Sigmoid colon (tissue), 7 donors: ENCODE measurements around the gene SAA2. TPM values are rescaled to one million over a fixed set of nuclear protein-coding genes. Genes with fewer than 3 reads are reported as not detected.

Experiments used
- DNase-seq: peaks from one replicate; pipeline ENCODE4 v3.0.0-alpha.2; 2019
- H3K27ac ChIP-seq, 4 donors: fragments of 200-600 bp; sonication (generic); one replicate each; pipeline ENCODE4 v1.5.1; 2016 to 2019; ENCODE audit warnings: mild to moderate bottlenecking in 1 of 4
- H3K27me3 ChIP-seq, 3 donors: fragments of 200-600 bp; sonication (generic); one replicate each; pipeline ENCODE4 v1.5.1; 2019; ENCODE audit warnings: mild to moderate bottlenecking in 1 of 3
- H3K36me3 ChIP-seq, 4 donors: fragments of 200-600 bp; sonication (generic); one replicate each; pipeline ENCODE4 v1.5.1; 2016 to 2019
- H3K4me1 ChIP-seq, 4 donors: fragments of 200-600 bp; sonication (generic); one replicate each; pipeline ENCODE4 v1.5.1; 2017 to 2019
- H3K4me3 ChIP-seq, 4 donors: fragments of 200-600 bp; sonication (generic); one replicate each; pipeline ENCODE4 v1.5.1; 2017 to 2019; ENCODE audit warnings: mild to moderate bottlenecking in 2 of 4, moderate library complexity in 1 of 4
- H3K9me3 ChIP-seq, 4 donors: fragments of 200-600 bp in 3 of 4; sonication (generic) in 3 of 4; one replicate each; pipeline versions ENCODE4 v1.5.1 to v1.6.1; 2013 to 2019
- EP300 ChIP-seq, 4 donors: sonication (generic); formaldehyde crosslinking; IDR thresholded peaks; one replicate each; pipeline ENCODE4 v1.6.1; 2017; ENCODE audit warnings: antibody characterized with exemption in 4 of 4
- POLR2A ChIP-seq, 2 donors: fragments of 450-650 bp; IDR thresholded peaks; one replicate each; pipeline ENCODE4 v1.6.1; 2016; ENCODE audit warnings: antibody characterized with exemption in 2 of 2, mild to moderate bottlenecking in 2 of 2, moderate library complexity in 2 of 2
- POLR2AphosphoS5 ChIP-seq, 4 donors: sonication (generic); formaldehyde crosslinking; IDR thresholded peaks; one replicate each; pipeline ENCODE4 v1.6.1; 2017; ENCODE audit warnings: antibody characterized with exemption in 4 of 4
- WGBS, 2 donors: extraction: QIAGEN DNeasy Blood & Tissue Kit; methylation state at CpG; one replicate each; pipeline ENCODE4 v1.1.7; 2013; 5-methylcytosine and 5-hydroxymethylcytosine counted together
- intact Hi-C: fragments of 100-400 bp; cut with DNase I; formaldehyde crosslinking; loops from one replicate; pipeline ENCODE4 v1.15.1; 2023
- polyA plus RNA-seq, 3 donors: library from polyadenylated mRNA; stranded (reverse); fragments of 200-250 nt; gene quantifications; one replicate each; pipeline ENCODE4 v1.2.3, GENCODE V29; 2013
- total RNA-seq, 4 donors: library from RNA; depleted of rRNA; stranded (reverse); fragments of >200 nt; gene quantifications; one replicate each; pipeline ENCODE4 v1.1.0, GENCODE V29; 2016
- TF ChIP-seq, protein P1 (sequence below), 4 experiments: fragments of 450-650 bp in 3 of 4; fragments of 200-600 bp in 1 of 4; IDR thresholded peaks; one replicate each; pipeline ENCODE4 v1.5.1; 2016 to 2019; ENCODE audit warnings: antibody characterized with exemption in 4 of 4, mild to moderate bottlenecking in 3 of 4, moderate library complexity in 2 of 4
- donor health status: healthy with polysubstance abuse.
- donor health status: Bipolar disorder and iron deficiency.
- donor health status: healthy.

SAA2 gene
- total RNA-seq: 10 to 100 TPM in 1 of 4 donors, under 1 TPM in 1, not detected in 2; 0.41 to 10.3 TPM
- polyA plus RNA-seq: 10 to 100 TPM in 1 of 3 donors, 1 to 10 TPM in 1, not detected in 1; 7.8 to 69.2 TPM

- Histone ChIP-seq H3K4me1 (no peaks in the 10 kb centered on the region), H3K36me3 (no peaks in the 10 kb centered on the region), H3K27me3 (no peaks in the 10 kb centered on the region), H3K9me3 (no peaks in the 10 kb centered on the region), H3K27ac (no peak within 1 kb of the TSS), H3K4me3 (no peak within 1 kb of the TSS)
- DNase-seq: no peak
- intact Hi-C loops: no loop called here
- WGBS, 2 donors: 68 to 75% methylated on average over 5 of the region's 5 CpGs
- TF ChIP-seq POLR2AphosphoS5 (IDR thresholded peaks at IDR 0.05) (no peak), EP300 (IDR thresholded peaks at IDR 0.05) (no peak), POLR2A (IDR thresholded peaks at IDR 0.05) (no peak)
These were observed at the start of gene SAA2 for GRCh38 chr11:18248561-18248960. SAA2 (minus strand) TSS chr11:18248668; CDS start chr11:18248011, 657 bp downstream.

DNA sequence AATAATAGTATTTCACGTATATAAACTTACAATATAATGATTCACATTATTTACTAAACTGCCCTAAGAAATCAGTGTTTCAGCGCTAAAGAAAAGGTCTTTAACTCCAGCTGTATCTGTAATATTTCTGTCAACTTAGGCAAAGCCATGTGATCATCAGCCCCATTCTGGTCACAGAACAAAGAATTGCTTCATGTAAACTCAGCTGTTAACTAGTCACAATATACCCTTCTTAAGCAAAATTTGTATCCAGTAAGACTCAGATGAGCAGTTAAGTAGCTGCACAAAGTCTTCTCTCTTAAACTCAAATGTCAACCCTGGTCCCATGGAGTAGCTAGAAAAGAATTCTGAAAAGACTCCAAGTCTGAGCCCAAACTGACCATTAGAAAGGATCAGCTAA lies 46.8 kb upstream of the SAA2 start:
- Histone ChIP-seq H3K36me3 (peaks cover 16 to 97% (median 32%) of the 10 kb centered on the region in 4 donors), H3K27me3 (no peaks in the 10 kb centered on the region), H3K27ac (no peak overlapping the region), H3K4me3 (no peak overlapping the region), H3K9me3 (no peaks in the 10 kb centered on the region), H3K4me1 (no peaks in the 10 kb centered on the region)
- WGBS, 2 donors: 91 to 92% methylated on average over 2 of the region's 2 CpGs
- TF ChIP-seq EP300 (IDR thresholded peaks at IDR 0.05) (no peak), POLR2AphosphoS5 (IDR thresholded peaks at IDR 0.05) (no peak), POLR2A (IDR thresholded peaks at IDR 0.05) (no peak)
- TF ChIP-seq, protein P1, sequence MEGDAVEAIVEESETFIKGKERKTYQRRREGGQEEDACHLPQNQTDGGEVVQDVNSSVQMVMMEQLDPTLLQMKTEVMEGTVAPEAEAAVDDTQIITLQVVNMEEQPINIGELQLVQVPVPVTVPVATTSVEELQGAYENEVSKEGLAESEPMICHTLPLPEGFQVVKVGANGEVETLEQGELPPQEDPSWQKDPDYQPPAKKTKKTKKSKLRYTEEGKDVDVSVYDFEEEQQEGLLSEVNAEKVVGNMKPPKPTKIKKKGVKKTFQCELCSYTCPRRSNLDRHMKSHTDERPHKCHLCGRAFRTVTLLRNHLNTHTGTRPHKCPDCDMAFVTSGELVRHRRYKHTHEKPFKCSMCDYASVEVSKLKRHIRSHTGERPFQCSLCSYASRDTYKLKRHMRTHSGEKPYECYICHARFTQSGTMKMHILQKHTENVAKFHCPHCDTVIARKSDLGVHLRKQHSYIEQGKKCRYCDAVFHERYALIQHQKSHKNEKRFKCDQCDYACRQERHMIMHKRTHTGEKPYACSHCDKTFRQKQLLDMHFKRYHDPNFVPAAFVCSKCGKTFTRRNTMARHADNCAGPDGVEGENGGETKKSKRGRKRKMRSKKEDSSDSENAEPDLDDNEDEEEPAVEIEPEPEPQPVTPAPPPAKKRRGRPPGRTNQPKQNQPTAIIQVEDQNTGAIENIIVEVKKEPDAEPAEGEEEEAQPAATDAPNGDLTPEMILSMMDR (IDR thresholded peaks at IDR 0.05): no peak
- no peak for DNase-seq
- intact Hi-C loops: no loop called here

DNA sequence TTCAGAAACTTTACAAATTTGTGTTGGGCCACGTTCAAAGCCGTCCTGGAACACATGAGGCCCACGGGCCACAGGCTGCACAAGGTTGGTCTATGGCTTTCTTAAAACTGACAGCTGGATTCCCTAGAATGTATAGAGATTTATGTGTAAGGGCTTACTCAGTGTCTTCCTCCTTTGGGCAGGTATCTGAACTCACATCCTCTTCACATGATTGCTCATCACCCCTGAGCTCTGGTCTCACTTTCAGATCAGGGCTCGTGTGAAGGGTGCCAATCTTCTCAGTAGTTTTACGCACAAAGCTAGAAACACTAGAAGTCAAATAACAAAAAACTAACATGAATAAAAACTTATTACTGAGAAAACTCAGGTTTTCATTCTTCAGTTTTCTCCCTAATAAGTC lies 46.4 kb upstream of the SAA2 start:
- H3K36me3 ChIP-seq: peaks cover 16 to 97% (median 32%) of the 10 kb centered on the region in 4 donors
- no peak overlapping the region for H3K27ac ChIP-seq
- TF ChIP-seq POLR2AphosphoS5 (IDR thresholded peaks at IDR 0.05): no peak
- no peak for TF ChIP-seq POLR2A (IDR thresholded peaks at IDR 0.05)
- TF ChIP-seq EP300 (IDR thresholded peaks at IDR 0.05): no peak
- TF ChIP-seq, protein P1 (IDR thresholded peaks at IDR 0.05): no peak
- intact Hi-C loops: no loop called here
- WGBS, 2 donors: 92 to 95% methylated on average over 5 of the region's 5 CpGs
- no peak overlapping the region for H3K4me3 ChIP-seq
- H3K27me3 ChIP-seq: no peaks in the 10 kb centered on the region
- no peaks in the 10 kb centered on the region for H3K4me1 ChIP-seq
- H3K9me3 ChIP-seq: no peaks in the 10 kb centered on the region
- DNase-seq: no peak

DNA sequence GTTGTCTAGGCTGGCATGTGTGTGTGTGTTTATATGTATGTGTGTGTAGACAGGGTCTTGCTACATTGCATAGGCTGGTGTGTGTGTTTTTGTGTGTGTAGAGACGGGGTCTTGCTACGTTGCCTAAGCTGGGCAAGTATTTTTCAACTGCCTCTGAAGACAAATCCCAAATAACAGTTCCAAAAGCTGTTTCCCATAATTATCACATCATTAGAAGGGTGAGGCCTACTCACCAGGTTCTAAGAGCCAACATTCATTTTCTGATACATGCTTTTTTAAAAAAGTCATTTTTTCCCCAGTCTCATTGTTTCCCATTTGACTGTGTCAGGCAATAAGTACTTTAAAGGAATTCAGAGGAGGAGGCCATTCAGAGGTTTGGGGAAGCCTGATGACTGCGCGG lies 40.4 kb upstream of the SAA2 start:
- no peaks in the 10 kb centered on the region for H3K9me3 ChIP-seq
- no peak for TF ChIP-seq EP300 (IDR thresholded peaks at IDR 0.05)
- no peak for TF ChIP-seq POLR2AphosphoS5 (IDR thresholded peaks at IDR 0.05)
- no peak overlapping the region for H3K4me3 ChIP-seq
- peaks cover 5 to 81% (median 19%) of the 10 kb centered on the region in 4 donors for H3K36me3 ChIP-seq
- H3K27me3 ChIP-seq: no peaks in the 10 kb centered on the region
- WGBS, 2 donors: 97 to 98% methylated on average over 4 of the region's 4 CpGs
- H3K27ac ChIP-seq: no peak overlapping the region
- intact Hi-C loops: no loop called here
- no peak for DNase-seq
- no peaks in the 10 kb centered on the region for H3K4me1 ChIP-seq

DNA sequence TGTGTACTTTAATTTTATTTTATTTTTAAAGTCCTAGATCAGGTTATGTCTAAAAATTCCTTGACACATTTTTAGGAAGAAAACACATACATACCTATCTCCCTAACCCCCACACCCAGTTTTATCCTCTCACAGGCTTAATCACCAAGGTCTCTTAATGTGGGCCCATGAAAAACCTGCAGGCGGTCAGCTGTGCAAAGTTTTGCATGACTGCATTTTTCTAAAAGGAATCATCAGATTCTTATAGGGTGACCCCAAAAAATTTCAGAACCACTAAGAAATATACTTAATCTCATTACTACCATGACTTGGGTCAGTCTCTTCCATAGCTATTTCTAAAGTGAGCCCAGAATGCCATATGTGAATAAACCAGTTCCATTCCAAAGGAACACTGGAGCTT lies 37.4 kb upstream of the SAA2 start:
- DNase-seq: no peak
- Histone ChIP-seq H3K4me3 (no peak overlapping the region), H3K27ac (no peak overlapping the region), H3K9me3 (no peaks in the 10 kb centered on the region), H3K27me3 (no peaks in the 10 kb centered on the region), H3K4me1 (no peaks in the 10 kb centered on the region), H3K36me3 (peaks cover 0 to 68% (median 11%) of the 10 kb centered on the region in 4 donors)
- TF ChIP-seq POLR2AphosphoS5 (IDR thresholded peaks at IDR 0.05): no peak
- TF ChIP-seq POLR2A (IDR thresholded peaks at IDR 0.05): no peak
- no peak for TF ChIP-seq EP300 (IDR thresholded peaks at IDR 0.05)
- TF ChIP-seq, protein P1 (IDR thresholded peaks at IDR 0.05): no peak
- whole genome bisulfite sequencing, 2 donors: 96 to 99% methylated on average over 1 of the region's 1 CpG
- intact Hi-C loops: no loop called here

GRCh38 chr11:18282626-18283025 lies 34.2 kb upstream of the SAA2 start:
- H3K36me3 ChIP-seq: peaks cover 0 to 64% (median 11%) of the 10 kb centered on the region in 4 donors
- no peaks in the 10 kb centered on the region for H3K4me1 ChIP-seq
- no peaks in the 10 kb centered on the region for H3K9me3 ChIP-seq
- intact Hi-C loops: no loop called here
- TF ChIP-seq POLR2AphosphoS5 (IDR thresholded peaks at IDR 0.05) (no peak), POLR2A (IDR thresholded peaks at IDR 0.05) (no peak), EP300 (IDR thresholded peaks at IDR 0.05) (no peak)
- TF ChIP-seq, protein P1 (IDR thresholded peaks at IDR 0.05): no peak
- H3K27ac ChIP-seq: no peak overlapping the region
- WGBS, 2 donors: 81 to 94% methylated on average over 2 of the region's 2 CpGs
- no peak for DNase-seq
- H3K27me3 ChIP-seq: no peaks in the 10 kb centered on the region
- no peak overlapping the region for H3K4me3 ChIP-seq
